ENCODE data around the gene SEPTIN14. TPM values are rescaled to one million over a fixed set of nuclear protein-coding genes. Genes with fewer than 3 reads are reported as not detected.
"Not testable (repeated sequence)": the region's sequence is repeated elsewhere in the genome, so short reads cannot be mapped to it uniquely, and the experiment has no call there.

The SEPTIN14 gene
- total RNA-seq, 1 donor from 2014 or later = not detected

DNA sequence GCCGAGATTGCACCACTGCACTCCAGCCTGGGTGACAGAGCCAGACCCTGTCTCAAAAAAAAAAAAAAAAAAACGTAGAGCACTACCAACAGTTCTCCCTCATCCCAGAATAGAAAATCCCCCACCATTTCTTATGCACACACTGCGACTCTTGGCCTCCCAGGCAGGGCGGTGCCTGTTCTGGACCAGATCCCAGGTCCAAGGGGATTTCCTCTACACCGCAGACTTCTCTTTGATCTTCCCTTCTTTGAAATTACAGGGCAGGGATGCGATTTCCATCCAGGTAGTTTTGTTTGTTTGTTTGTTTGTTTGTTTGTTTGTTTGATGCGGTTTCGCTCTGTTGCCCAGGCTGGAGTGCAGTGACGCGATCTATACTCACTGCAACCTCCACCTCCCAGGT, 91.8 kb downstream of the SEPTIN14 start:
- H3K27me3 Mint-ChIP-seq (ENCODE audit: insufficient read depth, low read depth) = peaks cover 2% of the 10 kb centered on the region
- H3K9me3 Mint-ChIP-seq = peaks cover 10% of the 10 kb centered on the region
- Histone ChIP-seq H3K4me2 (no peak overlapping the region), H2AFZ (replicated peaks) (no peak overlapping the region), H3F3A (ENCODE audit: low read depth) (no peaks in the 10 kb centered on the region), H3K9me3 (ENCODE audit: low read depth) (no peaks in the 10 kb centered on the region), H3K36me3 (no peaks in the 10 kb centered on the region), H3K27ac (no peak overlapping the region), H3K9ac (no peak overlapping the region), H3K27me3 (no peaks in the 10 kb centered on the region), H3K4me1 (no peaks in the 10 kb centered on the region), H4K20me1 (ENCODE audit: low read depth) (no peaks in the 10 kb centered on the region), H3K4me3 (no peak overlapping the region), H3K79me2 (ENCODE audit: low read depth) (no peaks in the 10 kb centered on the region)
- no peak overlapping the region for H3K27ac Mint-ChIP-seq
- no peaks in the 10 kb centered on the region for H3K4me1 Mint-ChIP-seq
- no peaks in the 10 kb centered on the region for H3K36me3 Mint-ChIP-seq
- DNase-seq (ENCODE audit: low spot score) = no peak
- no peak overlapping the region for H3K4me3 Mint-ChIP-seq
- TF ChIP-seq EZH2 (IDR thresholded peaks at IDR 0.05) (no peak), EZH2phosphoT487 (IDR thresholded peaks at IDR 0.05) (no peak), CTCF (IDR thresholded peaks at IDR 0.05) (no peak)

DNA sequence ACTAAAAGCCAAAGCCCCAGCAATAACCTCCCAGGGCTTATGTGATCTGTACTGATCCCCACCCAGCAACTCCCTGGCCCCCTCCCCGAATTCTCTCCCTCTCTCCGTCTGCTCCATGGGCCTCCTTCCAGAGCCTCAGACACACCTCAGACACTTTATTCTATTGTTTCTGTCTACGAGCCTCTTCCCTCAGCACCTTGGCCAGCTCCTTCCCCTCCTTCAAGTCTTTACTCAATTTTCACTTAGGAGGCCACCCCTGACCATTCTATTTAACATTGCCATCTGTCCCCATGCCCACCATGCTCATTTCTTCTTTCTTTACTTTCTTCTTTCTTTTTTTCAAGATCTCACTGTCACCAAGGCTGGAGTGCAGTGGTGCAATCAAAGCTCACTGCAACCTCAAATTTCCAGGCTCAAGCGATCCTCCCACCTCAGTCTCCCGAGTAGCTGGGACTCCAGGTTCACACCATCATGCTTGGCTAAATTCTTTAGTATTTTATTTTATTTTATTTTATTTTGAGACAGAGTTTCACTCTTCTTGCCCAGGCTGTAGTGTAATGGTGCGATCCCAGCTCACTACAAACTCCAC, 109.2 kb downstream of the SEPTIN14 start:
- H2AFZ ChIP-seq (replicated peaks); H3K36me3 ChIP-seq; H3K9me3 Mint-ChIP-seq; H3K4me3 ChIP-seq; H3K27me3 Mint-ChIP-seq (ENCODE audit: insufficient read depth, low read depth); H3K27ac Mint-ChIP-seq; H3K4me1 ChIP-seq; H4K20me1 ChIP-seq (ENCODE audit: low read depth); H3K9me3 ChIP-seq (ENCODE audit: low read depth); H3K4me3 Mint-ChIP-seq; H3K27ac ChIP-seq; DNase-seq (ENCODE audit: low spot score); H3K4me1 Mint-ChIP-seq; H3F3A ChIP-seq (ENCODE audit: low read depth); H3K36me3 Mint-ChIP-seq; H3K79me2 ChIP-seq (ENCODE audit: low read depth); H3K27me3 ChIP-seq; H3K9ac ChIP-seq; H3K4me2 ChIP-seq: not testable (repeated sequence)

GRCh38 chr7:55744706-55745105, 117.8 kb downstream of the SEPTIN14 start:
- not testable (repeated sequence) for H3K9me3 Mint-ChIP-seq; H4K20me1 ChIP-seq (ENCODE audit: low read depth); H3K9me3 ChIP-seq (ENCODE audit: low read depth); H3K27ac ChIP-seq; H3K4me3 Mint-ChIP-seq; H3K36me3 Mint-ChIP-seq; H3K4me1 ChIP-seq; H3K4me2 ChIP-seq; H3K27me3 Mint-ChIP-seq (ENCODE audit: insufficient read depth, low read depth); H2AFZ ChIP-seq (replicated peaks); H3F3A ChIP-seq (ENCODE audit: low read depth); H3K4me1 Mint-ChIP-seq; H3K79me2 ChIP-seq (ENCODE audit: low read depth); DNase-seq (ENCODE audit: low spot score); H3K9ac ChIP-seq; H3K27ac Mint-ChIP-seq; H3K4me3 ChIP-seq; H3K36me3 ChIP-seq; H3K27me3 ChIP-seq
- peak; percentile 25 for TF ChIP-seq CTCF (IDR thresholded peaks at IDR 0.05)

Small RNAs within 50 kb of the gene (small RNA-seq; reads per million reads assigned to genes)
- gene AC092647.1 (not detected), gene AC092647.2 (not detected), gene RNU6-1126P (not detected)

Other genes starting within 250 kb of the SEPTIN14 start
- 4.6 and 7.4 TPM in 2 replicates for gene ZNF713, start 24.7 kb upstream of the SEPTIN14 start, total RNA-seq (ENCODE audit: low replicate concordance)
- 9.8 and 15.3 TPM in 2 replicates for gene MRPS17, start 89.1 kb upstream of the SEPTIN14 start, total RNA-seq (ENCODE audit: low replicate concordance)
- 69.0 and 80.6 TPM in 2 replicates for gene NIPSNAP2, start 101.8 kb upstream of the SEPTIN14 start, total RNA-seq (ENCODE audit: low replicate concordance)
- 54.9 and 72.2 TPM in 2 replicates for gene PSPH, start 188.7 kb upstream of the SEPTIN14 start, total RNA-seq (ENCODE audit: low replicate concordance)
- 255 and 349 TPM in 2 replicates for gene CCT6A, start 189.0 kb upstream of the SEPTIN14 start, total RNA-seq (ENCODE audit: low replicate concordance)
- gene SUMF2, start 201.5 kb upstream of the SEPTIN14 start, total RNA-seq (ENCODE audit: low replicate concordance) = 76.1 and 109 TPM in 2 replicates
- not detected in 2 replicates for gene PHKG1, start 230.2 kb upstream of the SEPTIN14 start, total RNA-seq (ENCODE audit: low replicate concordance)
- gene CHCHD2, start 243.7 kb upstream of the SEPTIN14 start, total RNA-seq (ENCODE audit: low replicate concordance) = 64.1 and 70.5 TPM in 2 replicates